GM19324 (cell line): ENCODE results near the gene CCDC107.

Source experiments
- ATAC-seq: cut with Tn5 transposase; IDR thresholded peaks from one replicate; pipeline ENCODE4 v1.9.1; 2021; ENCODE audit warnings: mild to moderate bottlenecking, moderate library complexity; ENCODE audit not compliant: unreplicated experiment, low FRiP score

The CCDC107 gene

GRCh38 chr9:35681341-35682002, 23.4 kb downstream of the CCDC107 start:
- no peak for ATAC-seq

- no peak for ATAC-seq
Measured at GRCh38 chr9:35682051-35682450, 24.0 kb downstream of the CCDC107 start.

GRCh38 chr9:35682520-35683315, 24.6 kb downstream of the CCDC107 start:
- no peak for ATAC-seq

- no peak for ATAC-seq
Measured at GRCh38 chr9:35683323-35683722, 25.2 kb downstream of the CCDC107 start.

GRCh38 chr9:35684921-35685320, 26.8 kb downstream of the CCDC107 start:
- ATAC-seq = no peak

GRCh38 chr9:35685506-35685905, 27.4 kb downstream of the CCDC107 start:
- no peak for ATAC-seq

GRCh38 chr9:35686222-35687203, 28.4 kb downstream of the CCDC107 start:
- no peak for ATAC-seq

- no peak for ATAC-seq
Measured at GRCh38 chr9:35687306-35687705, 29.2 kb downstream of the CCDC107 start.

- ATAC-seq = no peak
Measured at GRCh38 chr9:35687972-35688557, 30.0 kb downstream of the CCDC107 start.

GRCh38 chr9:35688558-35689541, 30.8 kb downstream of the CCDC107 start:
- no peak for ATAC-seq

- no peak for ATAC-seq
Measured at GRCh38 chr9:35689542-35690293, 31.6 kb downstream of the CCDC107 start, which contains the start of gene TPM2. TSS of gene TPM2 (minus strand) at chr9:35689925. CDS start at chr9:35689817, 108 bp downstream.

- ATAC-seq = no peak
Measured at GRCh38 chr9:35690294-35690613, 32.2 kb downstream of the CCDC107 start.

- ATAC-seq = no peak
Measured at GRCh38 chr9:35690614-35691333, 32.7 kb downstream of the CCDC107 start.

GRCh38 chr9:35691334-35691650, 33.2 kb downstream of the CCDC107 start:
- ATAC-seq = no peak

GRCh38 chr9:35691757-35692301, 33.7 kb downstream of the CCDC107 start:
- no peak for ATAC-seq

GRCh38 chr9:35695943-35696401, 37.9 kb downstream of the CCDC107 start:
- no peak for ATAC-seq

- ATAC-seq = peak; percentile 75
Measured at GRCh38 chr9:35696520-35697215, 38.6 kb downstream of the CCDC107 start.
